ENCODE measurements around the gene HMG20A.
A peak's percentile ranks its signal among the peaks of the same experiment; 100 is the strongest.

HMG20A gene

GRCh38 chr15:77421370-77421700 lies 647 bp downstream of the HMG20A start:
- peak in 1 of 10 donors; percentile 73 for DNase-seq
- intact Hi-C loops (cut with DNase I): no loop called here

DNA sequence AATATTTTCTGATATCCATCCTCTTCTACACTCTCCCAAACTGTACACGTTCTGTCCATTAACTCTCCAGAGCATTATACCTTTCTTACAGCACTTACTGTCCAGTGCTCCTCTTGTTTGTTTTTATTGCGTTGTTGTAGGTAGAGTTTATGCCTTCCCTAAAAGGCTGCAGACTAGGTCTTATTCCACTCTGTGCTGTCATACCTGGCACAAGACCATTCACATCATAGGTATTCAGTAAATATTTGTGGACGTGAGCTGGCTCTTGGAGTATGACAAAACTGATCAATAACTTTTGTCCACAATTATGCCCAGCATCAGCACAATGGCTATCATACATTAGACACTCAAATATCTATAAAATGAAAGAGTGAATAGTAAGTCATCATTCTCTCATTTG lies 4.4 kb downstream of the HMG20A start:
- intact Hi-C loops (cut with DNase I): no loop called here
- no peak for DNase-seq

- intact Hi-C loops (cut with DNase I): no loop called here
- no peak for DNase-seq
Observed at GRCh38 chr15:77426377-77426776, 5.7 kb downstream of the HMG20A start.

DNA sequence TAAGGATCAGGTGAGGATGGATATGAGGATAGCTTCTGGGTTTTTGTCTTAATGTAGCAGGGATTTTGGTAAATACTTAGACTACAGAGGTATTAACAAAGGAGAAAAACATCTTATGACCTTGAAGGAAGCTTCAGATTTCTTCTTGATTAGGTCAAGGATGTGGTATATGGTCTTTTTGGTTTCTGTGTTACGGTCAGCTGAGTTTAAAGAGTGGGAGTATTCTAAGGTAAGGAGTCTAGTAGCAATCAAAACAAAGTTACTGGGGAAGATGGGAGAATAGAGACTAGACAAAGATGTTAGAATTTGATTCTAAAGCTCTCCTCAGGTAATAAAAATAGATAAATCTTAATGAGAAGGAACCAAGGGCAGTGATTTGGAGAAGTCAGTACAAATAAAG lies 6.2 kb downstream of the HMG20A start:
- no peak for DNase-seq
- intact Hi-C loops (cut with DNase I): no loop called here

DNA sequence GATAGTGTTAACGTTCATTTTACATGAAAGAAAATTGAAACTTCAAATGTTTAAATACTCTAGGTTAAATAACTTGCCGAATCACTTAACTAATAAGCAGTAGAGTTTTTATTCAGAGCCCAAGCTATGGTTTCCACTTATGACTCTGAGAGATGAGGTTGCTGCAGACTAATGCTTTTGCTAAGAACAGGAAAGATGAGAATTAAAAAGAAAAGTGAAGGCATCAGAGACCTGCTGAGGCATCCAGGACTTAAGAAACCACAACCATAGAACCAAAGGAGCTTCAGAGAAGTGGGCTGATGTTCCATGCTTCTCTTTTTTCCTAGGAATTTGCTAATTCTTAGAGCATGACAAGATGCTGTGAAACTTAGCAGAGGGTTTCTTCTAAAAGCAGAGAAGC lies 9.5 kb downstream of the HMG20A start:
- intact Hi-C loops (cut with DNase I): no loop called here
- DNase-seq: no peak

DNA sequence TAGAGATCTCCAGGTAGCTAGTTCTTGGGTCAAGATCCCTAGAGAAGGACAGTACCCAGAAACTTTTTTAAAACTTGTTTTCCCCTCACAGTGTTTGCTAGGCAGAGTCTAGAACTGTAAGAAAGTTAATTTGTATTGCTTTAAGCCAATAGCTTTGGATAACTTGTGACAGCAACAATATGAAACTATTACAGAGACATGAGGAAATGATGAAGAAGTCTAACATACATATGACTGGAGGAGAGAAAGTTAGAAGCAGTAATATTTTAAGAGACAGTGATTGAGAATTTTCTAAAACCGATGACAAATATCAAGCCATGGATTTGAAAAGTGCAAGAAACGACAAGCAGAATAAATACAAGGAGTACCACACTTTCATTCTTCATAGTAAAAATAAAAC lies 10.0 kb downstream of the HMG20A start:
- DNase-seq: no peak
- intact Hi-C loops (cut with DNase I): no loop called here

- DNase-seq: no peak
- intact Hi-C loops (cut with DNase I): no loop called here
Observed at GRCh38 chr15:77436822-77437221, 16.1 kb downstream of the HMG20A start.

DNA sequence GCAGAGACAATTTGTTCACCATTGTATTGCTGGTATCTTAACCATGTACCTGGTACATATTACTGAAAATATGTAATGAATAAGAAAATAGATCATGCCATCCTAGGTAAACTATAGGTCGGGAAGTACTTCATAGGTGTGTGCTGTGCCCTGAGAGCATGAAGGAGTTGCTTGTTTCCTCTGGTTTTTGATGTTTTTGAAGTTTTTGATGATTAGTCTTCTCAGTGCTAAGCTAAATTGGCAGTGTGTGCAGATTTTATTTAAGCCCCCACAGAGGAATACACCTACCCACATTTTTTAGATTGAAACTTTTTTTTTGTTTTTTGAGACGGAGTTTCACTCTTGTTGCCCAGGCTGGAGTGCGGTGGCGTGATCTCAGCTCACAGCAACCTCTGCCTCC lies 16.6 kb downstream of the HMG20A start:
- no peak for DNase-seq
- intact Hi-C loops (cut with DNase I): no loop called here

- no peak for DNase-seq
Observed at GRCh38 chr15:77440378-77440999, 19.8 kb downstream of the HMG20A start.

GRCh38 chr15:77446840-77447390 lies 26.2 kb downstream of the HMG20A start:
- no peak for DNase-seq
- intact Hi-C loops (cut with DNase I): no loop called here

More at GRCh38 chr15:77440378-77440999, 19.8 kb downstream of the HMG20A start:
- intact Hi-C loops (cut with DNase I): no loop called here

GRCh38 chr15:77454265-77454664 lies 33.6 kb downstream of the HMG20A start:
- no peak for DNase-seq
- intact Hi-C loops (cut with DNase I): no loop called here

DNA sequence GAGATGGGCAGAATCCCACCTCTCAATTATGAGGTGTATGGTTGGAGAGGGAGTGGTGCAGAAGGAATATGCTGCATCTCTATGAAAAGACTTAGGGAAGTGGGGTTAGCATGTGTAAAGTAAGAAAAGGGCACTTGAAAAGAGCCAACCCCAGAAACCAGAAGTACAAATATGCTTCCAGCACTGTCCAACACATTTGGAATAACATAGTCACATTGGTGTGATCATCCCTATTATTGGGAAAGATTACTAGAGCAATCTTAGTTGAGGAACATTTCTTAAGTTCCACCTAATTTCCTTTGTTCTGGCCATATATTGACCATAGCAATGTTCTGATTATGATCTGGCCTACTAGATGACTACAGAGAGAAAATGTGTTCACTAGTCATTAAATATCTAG lies 34.3 kb downstream of the HMG20A start:
- intact Hi-C loops (cut with DNase I): no loop called here
- no peak for DNase-seq

GRCh38 chr15:77455696-77456321 lies 35.1 kb downstream of the HMG20A start:
- intact Hi-C loops (cut with DNase I): no loop called here
- DNase-seq: no peak

- no peak for DNase-seq
- intact Hi-C loops (cut with DNase I): no loop called here
Observed at GRCh38 chr15:77456746-77457145, 36.1 kb downstream of the HMG20A start.

GRCh38 chr15:77457191-77457904 lies 36.7 kb downstream of the HMG20A start:
- DNase-seq: no peak
- intact Hi-C loops (cut with DNase I): no loop called here

- intact Hi-C loops (cut with DNase I): no loop called here
Observed at GRCh38 chr15:77457905-77458265, 37.2 kb downstream of the HMG20A start.

DNA sequence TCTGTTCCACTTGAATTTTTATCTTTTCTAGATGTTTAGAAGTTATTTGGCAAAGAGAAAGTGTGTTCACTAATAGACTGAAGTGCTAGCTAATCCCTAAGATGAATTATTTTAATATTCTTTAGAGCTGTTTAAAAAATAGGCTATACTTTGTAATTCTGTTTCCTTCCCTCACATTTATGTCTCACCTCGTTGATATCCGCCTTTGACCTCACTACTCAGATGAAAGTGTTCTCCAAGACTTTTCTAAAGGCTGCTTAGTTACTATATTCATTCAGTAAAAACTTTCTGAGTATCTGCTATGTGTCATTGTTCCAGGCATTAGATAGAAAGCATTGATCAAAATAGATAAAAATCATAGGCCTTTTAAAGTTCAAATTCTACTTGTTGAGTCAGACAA lies 38.3 kb downstream of the HMG20A start:
- intact Hi-C loops (cut with DNase I): no loop called here

More at GRCh38 chr15:77457905-77458265, 37.2 kb downstream of the HMG20A start:
- DNase-seq: no peak

DNA sequence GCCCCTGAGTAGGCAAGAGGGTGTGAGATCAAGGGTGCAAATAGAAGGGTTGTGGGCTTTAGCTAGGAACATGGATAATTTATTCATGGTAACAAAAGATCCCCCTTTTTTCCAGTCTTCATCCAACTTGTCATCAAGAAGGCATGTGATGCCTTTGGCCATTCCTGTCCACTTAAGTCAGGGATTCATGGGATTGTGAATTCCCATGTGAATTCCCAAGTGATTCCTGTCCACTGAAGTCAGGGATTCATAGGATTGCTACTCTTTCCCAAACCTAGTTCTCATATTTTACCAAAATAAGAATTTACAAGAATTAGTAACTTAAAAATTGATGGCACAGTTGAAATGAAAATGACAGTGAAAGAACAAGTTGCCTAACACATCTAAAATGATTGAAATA lies 40.8 kb downstream of the HMG20A start:
- intact Hi-C loops (cut with DNase I): no loop called here
- no peak for DNase-seq

More for the DNA sequence above, 38.3 kb downstream of the HMG20A start:
- DNase-seq: no peak

DNA sequence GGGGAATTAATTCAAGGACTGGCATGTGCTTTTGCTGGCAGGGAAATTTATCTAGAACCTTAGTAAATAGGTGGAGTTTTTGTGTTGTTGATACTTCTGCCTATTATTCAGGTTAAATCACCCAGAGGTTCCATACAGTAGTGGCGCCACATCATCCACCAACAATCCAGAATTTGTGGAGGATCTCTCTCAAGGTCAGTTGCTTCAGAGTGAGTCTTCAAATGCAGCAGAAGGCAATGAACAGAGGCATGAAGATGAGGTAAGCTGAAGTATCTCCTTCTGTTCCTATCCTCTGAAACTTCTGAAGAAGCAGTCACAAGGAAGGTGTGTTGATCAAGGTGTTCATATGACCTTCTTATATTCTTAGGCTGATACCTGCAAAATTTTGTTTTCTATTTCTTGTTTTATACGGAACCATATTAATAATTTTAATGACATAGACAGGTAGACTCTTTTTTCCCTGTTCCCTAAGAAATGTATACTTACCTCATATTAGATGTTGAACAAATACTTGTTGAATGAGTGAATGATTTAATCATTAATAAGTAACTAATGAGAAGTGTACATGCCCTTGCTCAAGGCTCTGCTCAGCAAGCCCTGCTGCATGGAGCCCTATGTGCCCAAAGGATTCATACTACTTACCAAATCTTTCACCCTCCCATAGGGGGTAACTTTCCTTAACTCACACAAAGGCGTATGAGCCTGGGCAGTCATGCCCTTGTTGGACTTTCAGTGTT lies 43.6 kb downstream of the HMG20A start:
- intact Hi-C loops (cut with DNase I): no loop called here

GRCh38 chr15:77466521-77466920 lies 45.8 kb downstream of the HMG20A start:
- intact Hi-C loops (cut with DNase I): no loop called here
- DNase-seq: no peak

More for the DNA sequence above, 43.6 kb downstream of the HMG20A start:
- no peak for DNase-seq

- DNase-seq: no peak
- intact Hi-C loops (cut with DNase I): no loop called here
Observed at GRCh38 chr15:77468896-77469295, 48.2 kb downstream of the HMG20A start.

Data from posterior cingulate gyrus (tissue), 11 donors.